ENCODE results near the gene ARHGAP15. TPM values are rescaled to one million over a fixed set of nuclear protein-coding genes. Genes with fewer than 3 reads are reported as not detected.

ARHGAP15 gene
- total RNA-seq, 1 donor from 2014 or later: not detected

GRCh38 chr2:143218621-143219020 is 89.4 kb downstream of the ARHGAP15 start:
- DNase-seq (ENCODE audit: low read depth): no peak
- Histone ChIP-seq H3K4me3 (ENCODE audit: low read depth, low read length) (no peak overlapping the region), H3K36me3 (ENCODE audit: control insufficient read depth, insufficient read depth, low read length) (no peaks in the 10 kb centered on the region), H3K27me3 (ENCODE audit: control insufficient read depth, insufficient read depth, low read length) (no peaks in the 10 kb centered on the region)
- TF ChIP-seq, protein P1, sequence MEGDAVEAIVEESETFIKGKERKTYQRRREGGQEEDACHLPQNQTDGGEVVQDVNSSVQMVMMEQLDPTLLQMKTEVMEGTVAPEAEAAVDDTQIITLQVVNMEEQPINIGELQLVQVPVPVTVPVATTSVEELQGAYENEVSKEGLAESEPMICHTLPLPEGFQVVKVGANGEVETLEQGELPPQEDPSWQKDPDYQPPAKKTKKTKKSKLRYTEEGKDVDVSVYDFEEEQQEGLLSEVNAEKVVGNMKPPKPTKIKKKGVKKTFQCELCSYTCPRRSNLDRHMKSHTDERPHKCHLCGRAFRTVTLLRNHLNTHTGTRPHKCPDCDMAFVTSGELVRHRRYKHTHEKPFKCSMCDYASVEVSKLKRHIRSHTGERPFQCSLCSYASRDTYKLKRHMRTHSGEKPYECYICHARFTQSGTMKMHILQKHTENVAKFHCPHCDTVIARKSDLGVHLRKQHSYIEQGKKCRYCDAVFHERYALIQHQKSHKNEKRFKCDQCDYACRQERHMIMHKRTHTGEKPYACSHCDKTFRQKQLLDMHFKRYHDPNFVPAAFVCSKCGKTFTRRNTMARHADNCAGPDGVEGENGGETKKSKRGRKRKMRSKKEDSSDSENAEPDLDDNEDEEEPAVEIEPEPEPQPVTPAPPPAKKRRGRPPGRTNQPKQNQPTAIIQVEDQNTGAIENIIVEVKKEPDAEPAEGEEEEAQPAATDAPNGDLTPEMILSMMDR (IDR thresholded peaks at IDR 0.05; ENCODE audit: insufficient read depth, low read length, poor library complexity, severe bottlenecking): no peak

DNA sequence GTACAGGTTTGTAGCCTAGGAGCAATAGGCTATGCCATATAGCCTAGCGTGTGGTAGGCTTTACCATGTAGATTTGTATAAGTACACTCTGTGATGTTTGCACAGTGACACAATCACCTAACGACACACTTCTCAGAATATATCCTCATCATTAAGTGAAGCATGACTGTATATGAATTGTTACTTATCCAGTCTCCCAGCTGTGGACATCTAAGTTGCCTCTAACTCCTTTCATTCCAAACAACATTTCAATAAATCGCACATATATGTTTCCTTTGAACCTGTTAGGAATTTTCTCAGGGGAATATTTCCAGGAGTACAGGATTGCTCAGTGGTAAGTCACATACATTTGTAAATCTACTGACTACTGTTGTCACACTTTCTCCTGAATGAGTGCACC is 90.0 kb downstream of the ARHGAP15 start:
- H3K27me3 ChIP-seq (ENCODE audit: control insufficient read depth, insufficient read depth, low read length): no peaks in the 10 kb centered on the region
- TF ChIP-seq, protein P1 (IDR thresholded peaks at IDR 0.05; ENCODE audit: insufficient read depth, low read length, poor library complexity, severe bottlenecking): no peak
- no peaks in the 10 kb centered on the region for H3K36me3 ChIP-seq (ENCODE audit: control insufficient read depth, insufficient read depth, low read length)
- no peak overlapping the region for H3K4me3 ChIP-seq (ENCODE audit: low read depth, low read length)
- DNase-seq (ENCODE audit: low read depth): no peak

- H3K4me3 ChIP-seq (ENCODE audit: low read depth, low read length): no peak overlapping the region
- no peaks in the 10 kb centered on the region for H3K27me3 ChIP-seq (ENCODE audit: control insufficient read depth, insufficient read depth, low read length)
- TF ChIP-seq, protein P1 (IDR thresholded peaks at IDR 0.05; ENCODE audit: insufficient read depth, low read length, poor library complexity, severe bottlenecking): no peak
These were observed 94.3 kb downstream of the ARHGAP15 start for GRCh38 chr2:143223556-143223955.

GRCh38 chr2:143225931-143226330 is 96.7 kb downstream of the ARHGAP15 start:
- no peak overlapping the region for H3K4me3 ChIP-seq (ENCODE audit: low read depth, low read length)
- no peaks in the 10 kb centered on the region for H3K36me3 ChIP-seq (ENCODE audit: control insufficient read depth, insufficient read depth, low read length)
- DNase-seq (ENCODE audit: low read depth): no peak
- H3K27me3 ChIP-seq (ENCODE audit: control insufficient read depth, insufficient read depth, low read length): no peaks in the 10 kb centered on the region
- TF ChIP-seq, protein P1 (IDR thresholded peaks at IDR 0.05; ENCODE audit: insufficient read depth, low read length, poor library complexity, severe bottlenecking): no peak

More at GRCh38 chr2:143223556-143223955, 94.3 kb downstream of the ARHGAP15 start:
- no peak for DNase-seq (ENCODE audit: low read depth)
- no peaks in the 10 kb centered on the region for H3K36me3 ChIP-seq (ENCODE audit: control insufficient read depth, insufficient read depth, low read length)

GRCh38 chr2:143226714-143227541 is 97.7 kb downstream of the ARHGAP15 start:
- no peaks in the 10 kb centered on the region for H3K36me3 ChIP-seq (ENCODE audit: control insufficient read depth, insufficient read depth, low read length)
- TF ChIP-seq, protein P1 (IDR thresholded peaks at IDR 0.05; ENCODE audit: insufficient read depth, low read length, poor library complexity, severe bottlenecking): no peak
- H3K4me3 ChIP-seq (ENCODE audit: low read depth, low read length): no peak overlapping the region
- no peaks in the 10 kb centered on the region for H3K27me3 ChIP-seq (ENCODE audit: control insufficient read depth, insufficient read depth, low read length)
- no peak for DNase-seq (ENCODE audit: low read depth)

DNA sequence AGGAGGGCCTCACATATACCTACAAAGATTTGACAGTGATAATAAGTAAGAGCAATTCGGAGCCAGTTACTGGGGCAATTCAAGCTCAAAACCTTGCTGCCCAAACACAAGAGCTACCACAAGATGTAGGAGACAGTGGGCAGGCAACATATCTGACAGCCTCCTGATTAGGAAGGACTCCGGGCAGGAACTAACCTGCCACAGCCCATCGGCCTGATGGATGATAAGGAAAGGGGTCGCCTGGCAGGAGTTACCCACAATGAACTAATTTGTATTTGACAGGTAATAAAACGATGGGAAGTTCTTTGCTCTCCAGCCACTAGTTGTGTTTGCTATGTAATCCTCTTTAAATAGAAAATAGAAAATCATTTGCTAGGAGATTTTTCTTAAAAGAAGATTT is 100.2 kb downstream of the ARHGAP15 start:
- DNase-seq (ENCODE audit: low read depth): no peak
- Histone ChIP-seq H3K4me3 (ENCODE audit: low read depth, low read length) (no peak overlapping the region), H3K36me3 (ENCODE audit: control insufficient read depth, insufficient read depth, low read length) (no peaks in the 10 kb centered on the region), H3K27me3 (ENCODE audit: control insufficient read depth, insufficient read depth, low read length) (no peaks in the 10 kb centered on the region)
- TF ChIP-seq, protein P1 (IDR thresholded peaks at IDR 0.05; ENCODE audit: insufficient read depth, low read length, poor library complexity, severe bottlenecking): no peak

Measured in kidney epithelial cell (primary cell).